Keratinocyte (primary cell): Measurements from ENCODE around the gene PIGA.

Experiments used
- CTCF ChIP-seq, 3 experiments: IDR thresholded peaks in 1 of 3; conservative IDR thresholded peaks in 1 of 3; optimal IDR thresholded peaks in 1 of 3; 2 replicates in 2 of 3; 3 replicates in 1 of 3; pipeline versions ENCODE3 to v1.5.1; 2011; ENCODE audit warnings: low read length in 3 of 3, mild to moderate bottlenecking in 3 of 3, moderate library complexity in 2 of 3, control low read depth in 1 of 3, inconsistent platforms in 1 of 3; ENCODE audit not compliant: insufficient read depth in 2 of 3; ENCODE audit errors: extremely low read depth in 1 of 3
- EZH2 ChIP-seq: IDR thresholded peaks from one replicate; pipeline ENCODE4 v1.6.1; 2012; ENCODE audit warnings: inconsistent platforms, mild to moderate bottlenecking, low read length, moderate library complexity

DNA sequence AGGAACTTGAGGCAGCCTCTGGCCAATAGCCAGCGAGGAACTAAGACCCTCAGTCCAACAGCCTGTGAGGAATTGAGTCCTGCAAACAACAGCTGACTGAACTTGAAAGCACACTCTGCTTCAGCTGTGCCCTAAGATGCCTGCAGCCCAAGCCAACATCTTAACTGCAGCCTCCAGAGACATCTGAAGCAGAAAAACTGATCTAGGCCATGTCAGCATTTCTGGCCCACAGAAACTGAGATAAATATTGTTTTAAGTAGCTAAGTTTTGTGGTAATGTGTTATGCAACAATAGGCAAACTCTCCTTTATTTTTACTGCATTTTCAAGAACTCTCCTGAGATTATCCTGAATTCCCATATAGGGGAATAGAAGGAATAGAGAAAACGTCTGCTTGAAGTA is 24.4 kb upstream of the PIGA start:
- TF ChIP-seq CTCF (optimal IDR thresholded peaks at IDR 0.05 in 1 of 3, IDR thresholded peaks at IDR 0.05 in 1 of 3, conservative IDR thresholded peaks at IDR 0.05 in 1 of 3; ENCODE audit: extremely low read depth in 1 of 3, insufficient read depth in 2 of 3, low read length in 3 of 3): no peak
- TF ChIP-seq EZH2: no peak
